GM12865 (cell line): ENCODE data around the gene KRT24.
A peak's percentile ranks its signal among the peaks of the same experiment; 100 is the strongest.

ENCODE experiments used
- DNase-seq: peaks from one replicate; pipeline ENCODE4 v3.0.0; 2010; ENCODE audit warnings: low read depth
- H3K4me3 ChIP-seq: 2 replicates; pipeline ENCODE4 v1.5.1; 2011; ENCODE audit warnings: mild to moderate bottlenecking, low read depth, low read length, control low read depth
- TF ChIP-seq, protein P1 (sequence below): IDR thresholded peaks from 2 replicates; pipeline ENCODE4 v1.5.1; 2011; ENCODE audit warnings: low read length, control low read depth, low read depth, inconsistent platforms; ENCODE audit not compliant: insufficient read depth; ENCODE audit errors: missing control alignments

KRT24 gene

DNA sequence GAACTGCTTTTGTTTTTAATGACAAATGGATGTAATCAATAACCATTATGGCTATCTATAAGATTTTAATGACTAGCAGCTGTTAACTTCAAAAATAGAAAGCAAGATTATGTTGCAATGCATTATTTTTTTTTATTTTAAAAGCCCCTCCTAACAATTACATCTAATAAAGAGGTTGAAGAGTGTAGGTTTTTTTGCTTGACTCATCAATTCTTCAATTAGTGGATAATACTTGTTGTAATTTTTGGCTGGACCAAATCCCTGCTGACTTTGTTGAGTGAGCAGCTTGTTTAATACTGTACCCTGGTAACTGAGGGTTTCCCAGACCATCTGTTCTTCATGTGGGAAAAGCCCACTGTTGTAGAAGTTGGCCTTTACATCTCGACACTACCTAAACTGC lies 27.4 kb upstream of the KRT24 start:
- no peak for DNase-seq
- TF ChIP-seq, protein P1, sequence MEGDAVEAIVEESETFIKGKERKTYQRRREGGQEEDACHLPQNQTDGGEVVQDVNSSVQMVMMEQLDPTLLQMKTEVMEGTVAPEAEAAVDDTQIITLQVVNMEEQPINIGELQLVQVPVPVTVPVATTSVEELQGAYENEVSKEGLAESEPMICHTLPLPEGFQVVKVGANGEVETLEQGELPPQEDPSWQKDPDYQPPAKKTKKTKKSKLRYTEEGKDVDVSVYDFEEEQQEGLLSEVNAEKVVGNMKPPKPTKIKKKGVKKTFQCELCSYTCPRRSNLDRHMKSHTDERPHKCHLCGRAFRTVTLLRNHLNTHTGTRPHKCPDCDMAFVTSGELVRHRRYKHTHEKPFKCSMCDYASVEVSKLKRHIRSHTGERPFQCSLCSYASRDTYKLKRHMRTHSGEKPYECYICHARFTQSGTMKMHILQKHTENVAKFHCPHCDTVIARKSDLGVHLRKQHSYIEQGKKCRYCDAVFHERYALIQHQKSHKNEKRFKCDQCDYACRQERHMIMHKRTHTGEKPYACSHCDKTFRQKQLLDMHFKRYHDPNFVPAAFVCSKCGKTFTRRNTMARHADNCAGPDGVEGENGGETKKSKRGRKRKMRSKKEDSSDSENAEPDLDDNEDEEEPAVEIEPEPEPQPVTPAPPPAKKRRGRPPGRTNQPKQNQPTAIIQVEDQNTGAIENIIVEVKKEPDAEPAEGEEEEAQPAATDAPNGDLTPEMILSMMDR, result no peak
- no peak overlapping the region for H3K4me3 ChIP-seq

DNA sequence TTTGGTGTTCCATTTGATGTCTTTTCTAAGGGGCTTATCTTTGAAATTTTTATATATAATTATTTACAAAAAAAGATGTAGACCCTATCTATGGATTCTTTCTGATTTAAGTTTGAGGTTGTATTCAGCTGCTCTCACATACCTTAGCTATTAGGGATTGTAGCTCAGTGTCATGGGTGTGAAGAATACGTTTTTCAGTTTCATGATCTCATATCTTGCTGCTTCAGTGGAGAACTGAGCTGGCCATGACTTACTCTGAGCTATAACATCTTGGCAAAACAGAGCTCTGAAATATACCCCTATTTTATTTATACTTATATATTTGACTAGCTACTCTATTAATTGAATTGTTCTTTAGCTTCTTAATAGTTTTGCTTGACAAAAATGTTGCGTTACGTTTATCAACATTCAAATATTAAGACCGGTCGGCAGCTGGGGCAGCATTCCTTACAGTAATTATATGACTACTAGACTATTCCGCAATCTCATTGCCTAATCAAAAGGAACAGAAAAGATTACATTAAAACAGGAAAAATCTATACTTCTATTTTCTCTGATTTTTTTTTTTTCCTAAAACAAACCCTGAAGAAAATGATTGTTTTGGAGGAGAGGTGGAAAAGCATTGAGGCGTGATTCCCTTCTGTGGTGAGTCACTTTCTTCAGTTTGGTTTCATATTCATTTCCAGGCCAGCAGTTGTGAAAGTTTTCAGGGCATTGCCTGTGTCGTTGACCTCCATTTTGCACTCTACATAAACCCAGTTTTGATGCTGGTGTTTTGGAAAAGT lies 24.1 kb upstream of the KRT24 start:
- TF ChIP-seq, protein P1, result no peak
- DNase-seq, result peak; percentile 47
- no peak overlapping the region for H3K4me3 ChIP-seq

DNA sequence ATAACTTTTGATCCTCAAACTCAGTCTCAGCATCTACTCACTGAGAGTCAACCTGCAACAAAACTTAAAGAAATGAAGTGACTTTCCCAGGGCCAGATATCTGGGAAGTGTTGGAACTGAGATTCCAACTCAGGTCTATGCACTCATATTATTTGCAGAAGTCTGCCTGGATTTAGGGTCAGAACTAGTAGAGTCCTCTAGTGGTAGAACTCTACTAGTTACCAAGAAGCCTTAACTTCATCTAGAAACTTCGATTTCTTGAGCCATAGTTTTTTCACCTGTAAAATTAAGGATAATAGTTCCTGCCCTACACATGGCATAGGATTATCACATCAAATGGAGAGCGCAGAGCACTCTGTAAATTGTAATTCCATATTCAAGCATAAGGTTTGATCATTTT lies 23.4 kb upstream of the KRT24 start:
- TF ChIP-seq, protein P1, result peak; percentile 7
- H3K4me3 ChIP-seq, result no peak overlapping the region
- DNase-seq, result peak; percentile 2

DNA sequence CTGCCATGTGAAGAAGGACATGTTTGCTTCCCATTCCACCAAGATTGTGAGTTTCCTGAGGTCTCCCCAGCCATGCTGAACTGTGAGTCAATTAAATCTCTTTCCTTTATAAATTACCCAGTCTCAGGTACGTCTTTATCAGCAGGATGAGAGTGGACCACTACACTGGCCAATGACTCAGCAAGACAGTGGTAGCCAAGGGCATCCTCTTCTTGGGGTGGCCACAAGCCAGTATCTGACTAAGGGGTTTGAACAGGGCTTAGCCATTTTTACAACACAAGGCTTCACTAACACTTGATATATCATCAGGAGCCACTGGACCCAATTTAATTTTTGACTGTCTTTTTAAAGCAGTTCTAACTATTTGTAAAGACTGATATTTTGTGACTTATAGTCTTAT lies 21.1 kb upstream of the KRT24 start:
- DNase-seq, result no peak
- TF ChIP-seq, protein P1, result no peak
- H3K4me3 ChIP-seq, result no peak overlapping the region

DNA sequence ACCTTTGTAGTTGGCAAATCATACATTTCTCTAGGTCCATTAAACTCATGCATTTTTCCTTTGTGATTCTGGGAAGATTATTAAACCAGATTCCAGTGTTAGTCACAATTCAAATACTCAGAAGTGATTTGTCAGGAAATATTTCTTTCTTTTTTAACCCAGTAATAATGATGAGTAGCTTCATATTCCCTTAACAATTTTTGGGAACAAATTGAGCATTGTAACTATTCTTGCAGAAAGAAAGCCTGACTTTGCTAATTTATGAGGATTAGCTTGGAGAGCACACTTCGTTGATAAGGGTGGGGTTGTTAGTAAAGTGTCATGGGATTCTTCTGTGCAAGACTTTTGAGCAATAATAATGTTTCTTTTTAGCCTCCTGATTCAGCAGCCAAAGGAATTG lies 18.7 kb upstream of the KRT24 start:
- TF ChIP-seq, protein P1, result no peak
- no peak overlapping the region for H3K4me3 ChIP-seq
- DNase-seq, result no peak

DNA sequence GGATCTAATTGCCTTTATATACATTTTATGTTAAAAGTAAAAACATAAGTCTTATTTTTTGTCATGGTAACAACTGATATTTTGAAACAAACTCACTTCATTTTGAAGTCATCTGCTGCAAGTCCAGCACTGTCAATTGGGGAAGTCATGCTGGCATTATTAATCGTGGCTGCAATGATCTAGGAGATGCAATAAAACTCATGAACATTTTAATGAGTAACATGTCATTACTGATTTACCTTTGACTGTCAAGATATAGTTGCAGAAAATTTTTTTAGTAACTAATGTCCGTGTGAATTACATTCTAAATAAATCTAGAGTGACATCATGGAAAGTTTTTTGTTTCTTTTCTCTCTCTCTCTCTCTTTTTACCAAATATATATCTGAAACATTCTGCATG lies 17.3 kb upstream of the KRT24 start:
- H3K4me3 ChIP-seq, result no peak overlapping the region
- no peak for DNase-seq
- TF ChIP-seq, protein P1, result no peak

DNA sequence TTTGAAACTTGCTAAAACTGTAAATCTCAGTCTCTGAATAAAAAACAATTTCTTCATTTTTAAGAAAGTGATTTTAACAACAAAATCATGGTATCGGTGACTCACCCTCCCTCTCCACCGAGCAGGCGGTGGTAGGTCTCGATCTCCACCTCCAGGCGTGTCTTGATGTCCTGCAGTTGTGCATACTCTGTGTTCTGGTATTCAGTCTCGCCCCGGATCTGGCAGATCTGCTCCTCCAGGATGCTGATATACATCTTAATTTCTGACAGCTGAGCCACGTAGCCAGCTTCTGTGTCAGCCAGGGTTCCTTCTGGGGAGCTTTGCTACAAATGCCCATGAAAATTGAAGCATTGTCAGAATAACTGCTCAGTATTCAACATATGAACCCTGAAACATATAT lies 15.4 kb upstream of the KRT24 start:
- no peak overlapping the region for H3K4me3 ChIP-seq
- TF ChIP-seq, protein P1, result no peak
- DNase-seq, result no peak
